AG09319 (cell line): Measurements from ENCODE around the gene PRDM10.

Source experiments
- DNase-seq: peaks from one replicate; pipeline ENCODE4 v3.0.0-alpha.2; 2010; ENCODE audit warnings: low read depth; ENCODE audit errors: extremely low read depth
- CTCF ChIP-seq: IDR thresholded peaks from 2 replicates; pipeline ENCODE4 v1.5.1; 2011; ENCODE audit warnings: low read depth, mild to moderate bottlenecking, inconsistent platforms, low read length, moderate library complexity

PRDM10 gene

GRCh38 chr11:129933262-129933661 lies 69.4 kb downstream of the PRDM10 start:
- DNase-seq, result no peak
- TF ChIP-seq CTCF, result no peak

- no peak for TF ChIP-seq CTCF
- DNase-seq, result no peak
Observed at GRCh38 chr11:129932381-129933067, 70.1 kb downstream of the PRDM10 start.

- DNase-seq, result no peak
- no peak for TF ChIP-seq CTCF
Observed at GRCh38 chr11:129930743-129931142, 71.9 kb downstream of the PRDM10 start.

GRCh38 chr11:129930296-129930695 lies 72.3 kb downstream of the PRDM10 start:
- DNase-seq, result no peak
- TF ChIP-seq CTCF, result no peak

GRCh38 chr11:129929721-129930120 lies 72.9 kb downstream of the PRDM10 start:
- TF ChIP-seq CTCF, result no peak
- DNase-seq, result no peak

GRCh38 chr11:129928923-129929692 lies 73.5 kb downstream of the PRDM10 start:
- no peak for DNase-seq
- no peak for TF ChIP-seq CTCF

GRCh38 chr11:129922674-129923073 lies 80.0 kb downstream of the PRDM10 start:
- TF ChIP-seq CTCF, result no peak
- no peak for DNase-seq
